Neural progenitor cell (in vitro differentiated cells): ENCODE results near the gene LDHAL6B.

Experiments used
- CTCF ChIP-seq: fragments of 200-600 bp; sonication (generic); IDR thresholded peaks from 2 replicates; pipeline ENCODE4 v1.5.1; 2017; ENCODE audit warnings: antibody characterized with exemption, mild to moderate bottlenecking
- EZH2 ChIP-seq: fragments of 200-600 bp; sonication (generic); IDR thresholded peaks from 2 replicates; pipeline ENCODE4 v1.6.1; 2017; ENCODE audit warnings: antibody characterized with exemption, mild to moderate bottlenecking, moderate library complexity
- EZH2phosphoT487 ChIP-seq: fragments of 200-600 bp; sonication (generic); IDR thresholded peaks from 2 replicates; pipeline ENCODE4 v1.6.1; 2017; ENCODE audit warnings: antibody characterized with exemption

GRCh38 chr15:59250249-59250648 is 43.6 kb downstream of the LDHAL6B start:
- TF ChIP-seq EZH2 (no peak), CTCF (no peak), EZH2phosphoT487 (no peak)
